Measurements from ENCODE around the gene CYB561D1. TPM values are rescaled to one million over a fixed set of nuclear protein-coding genes. Genes with fewer than 3 reads are reported as not detected.

The CYB561D1 gene
- total and polyA plus RNA-seq, 10 of the 15 experiments (the other 5 are each of a cell fraction or from before 2014, with no cell fraction given): 0.68 to 9.0 (median 3.3) TPM

GRCh38 chr1:109548321-109549267 lies 54.7 kb downstream of the CYB561D1 start, which contains the start of gene GNAI3 (continued):
- peak; percentile 97 for TF ChIP-seq E4F1 (IDR thresholded peaks at IDR 0.05; ENCODE audit: borderline replicate concordance, partially characterized antibody)
- peak; percentile 64; the same call in 1 of the 2 replicates for TF ChIP-seq RB1 (IDR thresholded peaks at IDR 0.05; ENCODE audit: borderline replicate concordance)
- TF ChIP-seq BHLHE40 (IDR thresholded peaks at IDR 0.05; ENCODE audit: borderline replicate concordance in 1 of 2, low read depth in 2 of 2, low read length in 1 of 2): peak; percentile 94
- no peak for TF ChIP-seq ZBTB11 (CRISPR knock-in tag; IDR thresholded peaks at IDR 0.05)
- peak; percentile 87 for TF ChIP-seq PML (IDR thresholded peaks at IDR 0.05; ENCODE audit: low read length)
- TF ChIP-seq PAX5 (IDR thresholded peaks at IDR 0.05; ENCODE audit: borderline replicate concordance, low read depth, low read length): no peak
- TF ChIP-seq POU2F2 (IDR thresholded peaks at IDR 0.05; ENCODE audit: borderline replicate concordance, low read depth, low read length): no peak
- peak; percentile 44; the same call in 1 of the 2 replicates for TF ChIP-seq EED (IDR thresholded peaks at IDR 0.05; ENCODE audit: low read depth)
- TF ChIP-seq ATF3 (IDR thresholded peaks at IDR 0.05; ENCODE audit: borderline replicate concordance, extremely low read depth, low read depth, low read length): no peak
- no peak for TF ChIP-seq SUZ12 (IDR thresholded peaks at IDR 0.05; ENCODE audit: unreplicated experiment)
- 0 out of 2 replicates have a peak, but pooled peaks have one; percentile 9 for TF ChIP-seq NRF1 (conservative IDR thresholded peaks at IDR 0.05; ENCODE audit: low read depth, low read length)
- no peak for TF ChIP-seq KDM1A (IDR thresholded peaks at IDR 0.05; ENCODE audit: borderline replicate concordance)
- no peak; the same call in 1 of the 2 replicates for TF ChIP-seq NFIC (IDR thresholded peaks at IDR 0.05; ENCODE audit: low read depth, low read length)
- TF ChIP-seq HSF1 (IDR thresholded peaks at IDR 0.05; ENCODE audit: low read depth, low read length): no peak
- TF ChIP-seq MXI1 (IDR thresholded peaks at IDR 0.05; ENCODE audit: low read depth, low read length): peak; percentile 86
- TF ChIP-seq ESRRA (IDR thresholded peaks at IDR 0.05; ENCODE audit: low read length): no peak
- peak; percentile 96 for TF ChIP-seq POLR2AphosphoS5 (IDR thresholded peaks at IDR 0.05; ENCODE audit: low read length)
- no peak for TF ChIP-seq ZZZ3 (IDR thresholded peaks at IDR 0.05; ENCODE audit: control insufficient read depth, insufficient read length, low read depth)
- no peak for TF ChIP-seq SP1 (IDR thresholded peaks at IDR 0.05; ENCODE audit: low read depth, low read length)
- no peak for TF ChIP-seq ZNF622 (IDR thresholded peaks at IDR 0.05)
- no peak for TF ChIP-seq SUPT20H (IDR thresholded peaks at IDR 0.05; ENCODE audit: borderline replicate concordance, control insufficient read depth, low read depth, low read length)
- no peak; the same call in 1 of the 2 replicates for TF ChIP-seq ZNF207 (IDR thresholded peaks at IDR 0.05; ENCODE audit: borderline replicate concordance)
